Measurements from ENCODE around the gene ABCG8. TPM values are rescaled to one million over a fixed set of nuclear protein-coding genes. Genes with fewer than 3 reads are reported as not detected.
A peak's percentile ranks its signal among the peaks of the same experiment; 100 is the strongest.

Gene ABCG8
- total and polyA plus RNA-seq, 2 donors (not counting 1 experiment from before 2014, with no cell fraction given), result not detected

DNA sequence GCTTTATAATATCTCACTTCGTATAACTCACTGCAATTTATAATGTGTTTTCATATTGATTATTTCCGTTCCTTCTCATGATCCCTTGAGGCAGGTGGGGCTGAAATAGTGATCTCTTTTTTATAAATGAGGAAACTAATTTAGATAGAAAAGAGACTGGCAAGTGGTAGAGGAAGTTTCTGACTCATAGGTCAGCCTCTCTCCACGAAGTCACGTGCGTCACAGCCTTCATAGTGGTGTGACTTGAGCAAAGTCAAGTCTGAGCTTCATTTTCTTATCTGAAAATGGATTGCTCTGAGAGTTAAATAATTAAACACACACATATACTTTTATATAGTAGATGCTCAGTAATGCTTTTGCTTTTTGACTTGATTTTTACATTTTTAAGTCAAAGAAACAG is 20.0 kb upstream of the ABCG8 start:
- POLR2A ChIA-PET, result no interaction called here
- Mint-ChIP-seq H3K9me3 (ENCODE audit: insufficient read depth) (no peaks in the 10 kb centered on the region), H3K27ac (no peak overlapping the region), H3K4me1 (peaks cover 2% of the 10 kb centered on the region), H3K4me3 (peak overlapping the region; percentile 2), H3K27me3 (peaks cover 20% of the 10 kb centered on the region)
- CTCF ChIA-PET, result no interaction called here
- DNase-seq (no peak), ATAC-seq (ENCODE audit: low read depth) (peak; percentile 33)
- intact Hi-C loops (cut with micrococcal nuclease), result no loop called here
- Histone ChIP-seq H3K36me3 (replicated peaks in 1 of 2; ENCODE audit: control extremely low read depth in 1 of 2, control insufficient read depth in 1 of 2, extremely low read depth in 1 of 2, insufficient read depth in 2 of 2, low read length in 1 of 2) (no peaks in the 10 kb centered on the region), H3K4me3 (ENCODE audit: control extremely low read depth in 1 of 5, extremely low read depth in 1 of 5, insufficient read depth in 1 of 5, low read depth in 2 of 5, low read length in 4 of 5) (no peak overlapping the region), H3K27me3 (replicated peaks in 1 of 4; ENCODE audit: control extremely low read depth in 1 of 4, control insufficient read depth in 3 of 4, insufficient read depth in 4 of 4, low read length in 3 of 4) (peaks cover 0 to 9% (median 3%) of the 10 kb centered on the region in 4 experiments), H3K79me2 (ENCODE audit: control insufficient read depth, insufficient read depth, low read length) (no peaks in the 10 kb centered on the region), H3K4me2 (replicated peaks; ENCODE audit: low read depth, low read length, poor library complexity, severe bottlenecking) (no peak overlapping the region), H3K4me1 (ENCODE audit: control insufficient read depth in 2 of 2, insufficient read depth in 2 of 2, low read length in 2 of 2) (no peaks in the 10 kb centered on the region), H2AFZ (ENCODE audit: insufficient read depth, low read depth, low read length, poor library complexity, severe bottlenecking) (no peak overlapping the region), H3K27ac (ENCODE audit: low read length in 2 of 2) (no peak overlapping the region), H3K9ac (ENCODE audit: low read length) (no peak overlapping the region), H3K9me3 (ENCODE audit: control extremely low read depth in 1 of 3, control insufficient read depth in 2 of 3, insufficient read depth in 1 of 3, low read length in 2 of 3) (no peaks in the 10 kb centered on the region), H4K20me1 (ENCODE audit: control insufficient read depth, insufficient read depth, low read length, poor library complexity, severe bottlenecking) (no peaks in the 10 kb centered on the region)
- TF ChIP-seq CTCF (IDR thresholded peaks at IDR 0.05), result no peak
- TF ChIP-seq EZH2 (IDR thresholded peaks at IDR 0.05; ENCODE audit: borderline replicate concordance, insufficient read depth, low read depth, low read length, poor library complexity, severe bottlenecking), result no peak
- WGBS (ENCODE audit: insufficient coverage), result no CpG with 5 or more reads among the region's 5 CpGs

DNA sequence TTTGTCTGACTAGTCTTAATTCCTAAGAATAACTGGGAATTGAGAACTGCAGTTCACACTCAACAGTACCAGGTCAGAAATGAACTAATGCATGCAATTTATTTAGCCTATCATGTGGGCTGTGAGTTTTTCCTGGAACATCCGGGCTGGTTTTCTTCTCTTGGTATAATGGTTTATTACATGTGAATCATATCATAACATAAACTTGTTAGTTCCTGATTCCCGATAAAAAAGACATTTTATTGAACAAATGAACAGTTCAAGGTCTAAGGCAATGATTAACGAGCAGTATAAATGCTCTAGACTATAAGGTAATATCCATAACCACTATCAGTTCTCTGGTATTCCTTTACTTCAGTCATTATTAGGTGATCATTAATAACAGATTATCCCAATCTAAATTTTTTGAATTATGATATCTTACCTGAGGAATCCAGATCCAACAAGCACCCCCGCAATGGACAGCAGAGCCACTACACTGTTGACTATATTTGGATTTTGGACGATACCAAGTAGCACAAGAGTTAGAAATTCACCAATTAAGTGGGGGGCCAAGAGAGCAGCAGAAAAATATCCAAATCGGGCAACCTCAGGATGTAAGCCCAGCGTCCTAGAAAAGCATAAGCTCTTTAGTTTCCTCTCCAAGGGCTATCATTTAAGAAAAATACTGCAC is 19.1 kb upstream of the ABCG8 start:
- Mint-ChIP-seq H3K4me3 (no peak overlapping the region), H3K4me1 (peaks cover 2% of the 10 kb centered on the region), H3K27ac (no peak overlapping the region), H3K27me3 (peaks cover 29% of the 10 kb centered on the region), H3K9me3 (ENCODE audit: insufficient read depth) (no peaks in the 10 kb centered on the region)
- TF ChIP-seq CTCF (IDR thresholded peaks at IDR 0.05) (no peak), EZH2 (IDR thresholded peaks at IDR 0.05; ENCODE audit: borderline replicate concordance, insufficient read depth, low read depth, low read length, poor library complexity, severe bottlenecking) (no peak)
- Histone ChIP-seq H3K27me3 (replicated peaks in 1 of 4; ENCODE audit: control extremely low read depth in 1 of 4, control insufficient read depth in 3 of 4, insufficient read depth in 4 of 4, low read length in 3 of 4) (peaks cover 0 to 9% (median 3%) of the 10 kb centered on the region in 4 experiments), H3K4me2 (replicated peaks; ENCODE audit: low read depth, low read length, poor library complexity, severe bottlenecking) (no peak overlapping the region), H3K79me2 (ENCODE audit: control insufficient read depth, insufficient read depth, low read length) (no peaks in the 10 kb centered on the region), H4K20me1 (ENCODE audit: control insufficient read depth, insufficient read depth, low read length, poor library complexity, severe bottlenecking) (no peaks in the 10 kb centered on the region), H3K9ac (ENCODE audit: low read length) (no peak overlapping the region), H3K4me1 (ENCODE audit: control insufficient read depth in 2 of 2, insufficient read depth in 2 of 2, low read length in 2 of 2) (no peaks in the 10 kb centered on the region), H3K9me3 (ENCODE audit: control extremely low read depth in 1 of 3, control insufficient read depth in 2 of 3, insufficient read depth in 1 of 3, low read length in 2 of 3) (no peaks in the 10 kb centered on the region), H3K27ac (ENCODE audit: low read length in 2 of 2) (no peak overlapping the region), H3K36me3 (replicated peaks in 1 of 2; ENCODE audit: control extremely low read depth in 1 of 2, control insufficient read depth in 1 of 2, extremely low read depth in 1 of 2, insufficient read depth in 2 of 2, low read length in 1 of 2) (no peaks in the 10 kb centered on the region), H3K4me3 (ENCODE audit: control extremely low read depth in 1 of 5, extremely low read depth in 1 of 5, insufficient read depth in 1 of 5, low read depth in 2 of 5, low read length in 4 of 5) (no peak overlapping the region), H2AFZ (ENCODE audit: insufficient read depth, low read depth, low read length, poor library complexity, severe bottlenecking) (no peak overlapping the region)
- ATAC-seq (ENCODE audit: low read depth), result no peak
- no peak for DNase-seq
- POLR2A ChIA-PET, result no interaction called here
- intact Hi-C loops (cut with micrococcal nuclease), result no loop called here
- 90% methylated on average over 2 of the region's 7 CpGs for WGBS (ENCODE audit: insufficient coverage)
- CTCF ChIA-PET, result no interaction called here

Measured in B cell (primary cell).